Activated CD4-positive, CD25-positive, alpha-beta regulatory T cell treated with anti-CD3 and anti-CD28 coated beads, Interleukin-2, amount 50 U/mL, for 24 hours (primary cell): ENCODE measurements around the gene NSD1.
"Not testable (repeated sequence)": the region's sequence is repeated elsewhere in the genome, so short reads cannot be mapped to it uniquely, and the experiment has no call there.

Experiments
- ATAC-seq, 2 donors: fragments of 150-1000 bp; cut with Tn5 transposase; one replicate each; pipeline ENCODE4 v1.10.0; 2021; ENCODE audit warnings: mild to moderate bottlenecking in 1 of 2, moderate library complexity in 1 of 2

Gene NSD1

DNA sequence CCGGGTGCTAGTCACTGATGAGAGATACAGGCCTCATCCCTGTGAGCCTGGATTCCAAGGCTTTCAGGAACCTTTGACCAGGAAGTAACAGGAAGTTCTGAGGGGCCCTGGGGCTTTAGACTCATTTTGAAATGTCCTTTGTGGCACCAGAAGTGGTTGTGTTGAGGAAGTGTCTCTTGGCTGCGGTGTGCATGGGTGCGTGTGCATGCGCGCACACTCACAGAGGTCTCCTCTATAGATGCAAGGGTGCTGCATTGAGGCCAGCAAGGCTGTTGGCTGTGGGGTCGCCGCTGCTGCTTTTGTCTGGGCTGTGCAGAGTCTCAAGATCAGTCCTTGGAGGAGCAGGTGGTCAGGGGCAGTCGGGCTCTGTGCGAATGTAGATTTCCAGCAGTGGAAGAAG lies 162.4 kb downstream of the NSD1 start:
- no peak for ATAC-seq

- ATAC-seq = no peak
These were observed 163.0 kb downstream of the NSD1 start for GRCh38 chr5:177296581-177296980.

DNA sequence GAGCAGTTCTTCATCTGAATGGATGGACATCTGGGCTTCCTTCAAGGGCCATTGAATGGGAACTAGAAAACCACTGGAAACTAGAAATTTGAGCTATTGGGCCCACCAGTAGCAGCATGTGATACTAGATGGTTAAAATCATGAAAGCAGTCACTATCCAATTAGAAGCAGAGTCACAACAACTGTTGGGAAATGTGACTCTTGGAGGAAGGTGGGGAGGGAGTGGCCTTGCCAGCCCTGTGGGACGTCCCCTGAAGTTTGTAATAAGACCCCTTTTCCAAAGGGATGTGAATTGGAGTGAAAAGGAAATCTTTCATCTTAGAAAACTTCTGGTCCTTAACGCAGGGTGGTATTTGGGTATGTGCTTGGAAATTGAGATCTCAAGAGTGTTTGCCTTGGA lies 164.3 kb downstream of the NSD1 start:
- no peak for ATAC-seq

- no peak for ATAC-seq
These were observed 166.1 kb downstream of the NSD1 start for GRCh38 chr5:177299697-177300096.

GRCh38 chr5:177300236-177300880 lies 166.8 kb downstream of the NSD1 start:
- peak; percentile 15 to 25 for ATAC-seq

DNA sequence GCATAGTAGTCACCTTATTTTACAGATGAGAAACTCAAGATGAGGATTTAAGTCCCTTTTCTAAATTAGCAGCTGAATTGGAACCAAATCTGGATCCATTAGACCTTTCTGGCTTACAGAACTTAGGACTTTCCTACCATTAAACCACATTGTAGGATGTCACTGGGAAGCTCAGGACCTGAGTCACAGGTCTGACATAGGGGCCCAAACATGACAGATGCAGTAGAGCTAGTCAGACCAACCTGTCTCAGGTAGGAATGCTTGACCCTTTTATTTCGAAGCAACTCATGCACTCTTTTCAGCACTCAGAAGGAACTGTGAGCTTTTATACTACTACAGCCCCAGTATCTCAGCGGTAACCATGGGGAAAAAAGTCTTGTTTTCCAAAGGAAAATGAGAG lies 167.4 kb downstream of the NSD1 start:
- no peak for ATAC-seq

DNA sequence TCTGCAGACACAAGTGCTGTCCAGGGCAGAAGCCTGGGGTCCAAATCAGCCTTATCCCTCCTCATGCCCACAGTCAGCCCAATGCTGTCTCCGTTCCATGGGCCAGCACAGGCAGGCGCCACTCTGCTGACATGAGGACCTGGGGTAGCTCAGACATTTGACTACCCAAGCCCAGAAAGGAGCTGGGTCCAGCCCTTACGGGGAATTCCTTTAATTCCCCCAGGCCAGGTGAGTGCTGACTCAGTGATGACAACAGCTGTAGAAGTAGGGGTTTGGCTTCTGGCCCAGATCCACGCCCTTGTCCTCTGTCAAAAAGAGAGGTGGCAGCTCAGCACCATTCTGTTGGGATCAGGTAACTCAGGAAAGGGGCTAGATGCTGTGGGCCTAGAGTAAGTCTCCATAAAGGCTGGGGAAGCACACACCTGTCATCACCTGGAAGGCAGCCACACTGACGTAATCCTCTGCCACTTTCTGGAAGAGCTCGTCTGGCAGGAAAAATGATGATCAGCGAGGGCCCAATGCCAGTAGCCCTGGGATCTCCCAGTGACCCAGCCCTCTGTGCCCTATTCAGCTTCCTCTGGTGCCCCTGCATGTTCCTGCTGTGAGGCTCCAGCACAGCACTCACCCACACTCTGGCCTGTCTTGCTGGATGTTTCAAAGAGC lies 168.1 kb downstream of the NSD1 start:
- ATAC-seq = no peak

DNA sequence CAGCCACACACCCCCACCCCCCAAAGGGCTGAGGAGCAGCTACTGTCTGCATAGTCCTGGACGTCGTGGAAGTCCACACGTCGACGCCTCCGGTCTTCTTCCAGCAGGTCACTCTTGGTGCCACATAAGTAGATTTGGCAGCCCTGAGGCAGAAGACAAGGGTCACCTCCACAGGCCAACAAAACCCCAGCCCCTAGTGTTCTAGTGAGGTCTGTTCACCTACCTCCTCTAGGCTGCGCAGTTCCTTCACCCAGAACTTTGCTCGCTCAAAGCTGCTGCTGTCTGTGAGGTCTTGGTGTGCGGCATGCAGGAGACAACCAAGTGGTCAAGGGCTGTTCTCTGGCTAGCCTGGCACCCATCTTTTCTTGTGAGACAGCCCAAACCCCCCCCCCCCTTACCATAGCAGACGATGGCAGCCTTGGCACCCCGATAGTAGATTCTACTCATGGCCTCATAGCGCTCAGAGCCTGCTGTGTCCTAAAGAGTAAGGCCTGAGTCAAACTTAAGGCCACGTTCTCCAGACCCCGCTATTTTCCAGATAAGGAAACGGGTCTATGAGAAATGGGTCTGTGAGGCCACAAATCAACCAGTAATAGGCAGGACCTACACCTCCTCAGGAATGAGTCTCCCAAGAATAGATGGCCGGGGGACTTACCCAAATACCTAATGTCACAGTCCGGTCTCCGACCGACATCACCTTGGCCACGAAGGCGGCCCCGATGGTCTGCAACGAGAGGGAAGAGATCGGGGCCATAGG lies 169.0 kb downstream of the NSD1 start:
- ATAC-seq = no peak

DNA sequence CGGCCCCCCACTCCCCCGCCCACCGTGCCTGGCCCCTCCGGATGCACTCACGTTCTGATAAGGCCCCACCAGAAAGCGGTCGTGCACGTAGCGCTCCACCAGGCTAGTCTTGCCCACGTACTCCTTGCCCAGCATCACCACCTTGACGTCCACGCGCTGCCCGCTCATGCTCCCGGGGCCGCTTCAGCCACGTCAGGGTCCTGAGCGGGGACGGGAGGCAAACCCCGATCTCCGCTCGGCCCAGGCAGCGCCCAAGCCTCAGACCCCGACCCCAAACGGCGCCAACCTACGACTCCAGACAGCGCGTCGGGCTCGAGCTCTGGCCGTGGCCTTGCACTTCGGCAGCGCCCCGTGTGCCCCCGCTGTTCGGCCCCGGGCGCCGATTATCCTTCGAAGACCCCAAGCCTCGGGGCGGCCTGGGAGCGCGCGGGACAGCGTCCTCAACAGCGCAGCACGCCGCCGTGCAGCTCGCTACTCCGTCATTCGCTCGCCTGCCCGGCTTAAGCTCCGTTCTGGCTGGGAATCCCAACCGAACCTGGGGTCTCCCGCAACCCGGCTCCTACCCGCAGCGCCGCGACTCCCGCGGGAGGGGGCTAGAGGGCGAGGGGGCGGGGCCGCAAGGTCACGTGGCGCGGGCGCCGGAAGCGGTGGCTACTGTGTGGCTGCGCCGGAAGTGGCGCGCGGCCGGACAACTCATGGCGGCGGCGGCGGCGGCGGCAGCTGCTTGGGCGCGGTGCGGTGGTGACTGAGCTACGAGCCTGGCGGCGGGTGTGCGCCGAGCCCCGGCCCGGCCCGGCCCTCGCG lies 169.8 kb downstream of the NSD1 start, which contains the start of the genes PRELID1 and RAB24:
Gene PRELID1, plus strand, starts transcription at position 679 of the 804 bp plus-strand sequence. CDS start 187 bp downstream, outside the sequence.
Gene RAB24, minus strand, starts transcription at position 599 of the 804 bp plus-strand sequence. Its CDS starts 431 bp downstream, at position 168.
- peak; percentile 76 to 84 for ATAC-seq

- ATAC-seq = no peak
These were observed 170.4 kb downstream of the NSD1 start for GRCh38 chr5:177303925-177304391.

- ATAC-seq = no peak
These were observed 171.0 kb downstream of the NSD1 start for GRCh38 chr5:177304392-177305119.

DNA sequence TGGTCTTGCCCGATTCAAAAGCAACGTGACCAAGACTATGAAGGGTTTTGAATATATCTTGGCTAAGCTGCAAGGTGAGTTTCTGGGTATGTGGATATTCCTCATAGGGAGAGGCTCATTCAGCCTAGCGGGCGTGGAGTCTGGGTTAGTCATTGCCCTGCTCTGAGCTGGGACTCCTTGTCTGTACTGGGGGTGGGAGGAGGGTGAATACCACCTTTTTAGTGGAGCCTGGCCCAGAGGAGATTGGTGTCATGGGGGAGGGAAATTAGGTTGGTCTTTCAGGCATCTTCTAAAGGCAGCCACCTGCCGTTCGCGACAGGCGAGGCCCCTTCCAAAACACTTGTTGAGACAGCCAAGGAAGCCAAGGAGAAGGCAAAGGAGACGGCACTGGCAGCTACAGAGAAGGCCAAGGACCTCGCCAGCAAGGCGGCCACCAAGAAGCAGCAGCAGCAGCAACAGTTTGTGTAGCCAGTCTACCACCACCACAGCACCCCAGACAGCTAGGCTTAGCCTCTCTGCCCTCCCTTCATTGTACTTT lies 172.6 kb downstream of the NSD1 start:
- not testable (repeated sequence) for ATAC-seq

DNA sequence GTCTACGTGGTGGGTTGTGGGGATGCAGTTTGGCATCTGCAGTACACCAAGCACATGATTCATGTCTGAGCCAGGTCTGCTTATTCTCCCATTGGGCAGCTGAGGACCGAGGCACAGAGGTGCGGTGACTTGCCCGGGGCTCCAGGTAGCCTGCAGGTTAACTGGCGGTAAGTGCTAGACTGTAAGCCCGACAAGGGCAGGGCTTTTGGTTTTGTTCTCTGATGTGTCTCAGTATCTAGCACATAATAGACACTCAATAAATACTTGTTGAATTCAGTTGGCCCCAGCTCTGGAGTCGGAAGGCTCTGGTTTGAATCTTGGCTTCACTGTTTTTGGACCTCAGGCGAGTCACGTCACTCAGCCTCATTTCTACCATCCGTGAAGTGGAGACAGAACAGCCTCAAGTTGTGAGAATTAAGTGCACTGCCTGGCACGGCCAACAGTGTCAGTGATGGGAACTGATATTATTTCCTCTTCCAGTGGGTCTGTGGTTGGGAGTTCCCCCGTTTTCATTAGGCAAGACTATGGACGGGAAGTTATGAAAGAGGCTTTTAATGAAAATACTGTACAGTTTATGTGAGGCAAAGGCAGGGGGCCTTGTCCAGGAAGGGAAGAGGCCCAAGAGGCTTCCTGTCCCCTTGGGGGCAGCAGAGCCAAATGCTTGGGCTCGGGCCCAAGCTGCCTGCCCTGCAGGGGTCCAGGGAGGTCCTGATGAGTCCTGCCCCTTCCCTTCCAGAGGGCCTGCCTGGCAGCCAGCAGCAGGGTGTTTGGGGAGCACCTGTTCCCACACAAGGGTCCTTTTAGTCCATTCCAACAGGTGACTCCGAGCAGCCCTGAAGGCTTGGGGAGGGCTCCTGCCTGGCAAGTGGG lies 173.3 kb downstream of the NSD1 start:
- ATAC-seq = no peak

- no peak for ATAC-seq
These were observed 174.2 kb downstream of the NSD1 start for GRCh38 chr5:177307544-177308363.

- no peak for ATAC-seq
These were observed 175.2 kb downstream of the NSD1 start for GRCh38 chr5:177308740-177309139.

- ATAC-seq = peak in 1 of 2 donors; percentile 37
These were observed 176.0 kb downstream of the NSD1 start for GRCh38 chr5:177309351-177310191.

DNA sequence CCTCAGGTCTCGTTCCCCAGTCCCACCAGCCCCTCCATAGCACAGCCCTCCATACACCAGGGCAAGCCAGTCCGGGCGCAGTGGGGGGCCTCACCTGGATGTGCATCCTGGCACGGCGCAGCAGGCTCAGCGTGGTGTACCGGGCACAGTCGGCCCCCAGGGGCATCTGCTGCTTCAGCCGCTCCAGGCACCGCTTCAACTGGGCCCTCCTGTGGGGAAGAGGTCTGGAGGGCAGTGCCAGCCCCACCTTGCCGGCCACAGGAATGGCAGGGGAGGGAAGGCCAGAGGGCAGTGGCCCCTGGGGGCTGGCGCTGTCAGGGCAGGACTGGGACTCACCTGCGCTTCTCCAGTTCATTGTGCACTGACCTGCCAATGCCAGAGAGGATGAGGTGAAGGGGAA lies 176.8 kb downstream of the NSD1 start:
- no peak for ATAC-seq

DNA sequence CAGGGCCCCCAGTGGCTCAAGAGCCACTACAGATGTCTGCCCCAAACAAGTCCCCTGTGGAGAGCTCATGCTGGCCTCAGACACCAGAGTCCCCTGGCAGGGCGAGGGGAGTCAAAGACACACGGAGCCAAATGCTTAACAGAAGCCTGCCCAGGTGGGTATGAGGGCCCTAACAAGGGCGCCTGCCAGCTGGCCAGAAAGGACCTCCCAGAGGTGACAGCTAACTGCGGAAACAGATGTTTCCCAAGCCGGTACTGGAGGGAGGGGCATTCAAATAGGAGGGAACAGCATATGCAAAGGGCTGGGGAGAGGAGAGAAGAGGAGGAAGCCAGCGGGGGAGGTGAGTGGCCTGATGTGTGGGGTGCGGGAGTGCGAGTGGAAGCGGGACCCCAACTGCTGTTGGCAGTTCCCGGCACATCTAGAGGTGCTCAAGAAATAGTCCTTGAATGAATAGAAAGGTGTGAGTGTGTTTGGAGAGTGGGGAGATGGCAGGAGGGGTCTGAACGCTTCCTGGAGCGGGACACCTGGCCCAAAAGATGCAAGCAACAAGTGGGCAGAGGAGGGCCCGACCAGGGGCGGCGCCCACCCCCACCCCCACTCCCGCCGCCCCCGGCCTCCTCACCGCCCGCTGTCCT lies 177.3 kb downstream of the NSD1 start:
- no peak for ATAC-seq
